AML-193 (cell line): ENCODE measurements around the gene GATD1.
"Not testable (repeated sequence)": the region's sequence is repeated elsewhere in the genome, so short reads cannot be mapped to it uniquely, and the experiment has no call there.

Experiments used
- DNase-seq, 2 experiments: peaks; one replicate each; lab custom pipeline; 2025; lab: John Stamatoyannopoulos, UW

The GATD1 gene

GRCh38 chr11:763073-763463, 14.2 kb downstream of the GATD1 start:
- no peak for DNase-seq

- DNase-seq: peak; percentile 60 to 67
Observed at GRCh38 chr11:762421-763072, 14.7 kb downstream of the GATD1 start.

GRCh38 chr11:761526-762108, 15.7 kb downstream of the GATD1 start:
- DNase-seq: no peak

GRCh38 chr11:760236-760635, 17.1 kb downstream of the GATD1 start:
- DNase-seq: no peak

- peak; percentile 88 to 92 for DNase-seq
Observed at GRCh38 chr11:749731-750130, 27.6 kb downstream of the GATD1 start.

- no peak for DNase-seq
Observed at GRCh38 chr11:748007-748359, 29.3 kb downstream of the GATD1 start.

- DNase-seq: peak; percentile 81 to 83
Observed at GRCh38 chr11:747158-748006, 29.9 kb downstream of the GATD1 start, which contains the start of gene TALDO1. TALDO1 (plus strand) TSS chr11:747464; CDS start chr11:747482, 18 bp downstream.

DNA sequence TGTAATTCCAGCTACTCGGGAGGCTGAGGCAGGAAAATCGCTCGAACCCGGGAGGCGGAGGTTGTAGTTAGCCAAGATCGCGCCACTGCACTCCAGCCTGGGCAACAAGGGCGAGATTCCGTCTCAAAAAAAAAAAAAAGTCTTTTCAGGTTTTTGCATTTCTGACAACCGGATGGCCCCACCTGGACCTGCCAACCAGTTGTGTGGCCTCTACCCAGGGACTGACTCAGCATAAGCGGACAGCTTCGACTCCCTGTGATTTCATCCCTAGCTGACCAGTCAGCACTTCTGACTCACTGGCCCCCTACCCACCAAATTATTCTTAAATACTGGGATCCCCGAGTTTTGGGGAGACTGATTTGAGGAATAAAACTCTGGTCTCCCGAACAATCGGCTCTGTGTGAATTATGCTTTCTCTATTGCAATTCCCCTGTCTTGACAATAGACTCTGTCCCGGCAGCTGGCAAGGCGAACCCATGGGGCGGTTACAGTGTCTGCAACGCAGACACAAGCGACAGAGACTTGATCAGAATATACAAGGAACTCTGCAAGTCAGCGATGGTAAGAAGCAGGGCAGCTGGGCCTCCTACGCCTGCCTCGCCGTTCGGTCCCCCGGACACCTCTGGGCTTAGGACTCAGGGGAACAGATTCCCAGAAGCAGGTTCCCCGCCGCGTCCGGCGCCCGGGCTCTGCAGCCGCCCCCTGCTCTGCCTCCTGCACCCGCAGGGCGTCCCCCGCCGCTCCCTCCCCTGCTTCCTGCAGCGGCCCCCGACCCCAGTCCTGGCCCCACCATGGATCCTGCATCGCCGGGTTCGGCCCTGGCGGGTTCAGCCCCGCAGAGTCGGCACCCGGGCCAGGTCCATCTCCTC, 30.8 kb downstream of the GATD1 start:
- DNase-seq: no peak

DNA sequence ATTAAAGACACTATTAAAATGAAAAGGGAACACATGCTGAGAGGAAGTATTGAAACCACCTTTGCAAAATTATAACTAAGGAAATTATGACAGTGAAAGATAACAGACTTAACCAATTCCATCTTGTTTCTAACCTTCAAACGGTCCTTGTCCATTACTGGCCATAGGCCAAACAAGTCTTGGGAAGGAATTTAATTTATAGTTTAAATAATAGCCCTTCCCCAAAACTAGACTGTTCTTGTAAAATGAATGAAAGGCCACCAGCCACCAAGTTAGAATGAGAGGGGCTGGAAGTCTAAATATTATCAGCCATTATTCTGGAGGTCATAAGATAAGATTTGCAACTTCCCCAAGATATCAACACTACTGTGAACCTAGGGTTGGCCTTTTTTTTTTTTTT, 31.9 kb downstream of the GATD1 start:
- DNase-seq: no peak

GRCh38 chr11:742571-743201, 34.6 kb downstream of the GATD1 start:
- DNase-seq: no peak

GRCh38 chr11:742156-742546, 35.1 kb downstream of the GATD1 start:
- no peak for DNase-seq

- peak in 1 of 2 experiments; percentile 16 for DNase-seq
Observed at GRCh38 chr11:737899-738298, 39.4 kb downstream of the GATD1 start.

DNA sequence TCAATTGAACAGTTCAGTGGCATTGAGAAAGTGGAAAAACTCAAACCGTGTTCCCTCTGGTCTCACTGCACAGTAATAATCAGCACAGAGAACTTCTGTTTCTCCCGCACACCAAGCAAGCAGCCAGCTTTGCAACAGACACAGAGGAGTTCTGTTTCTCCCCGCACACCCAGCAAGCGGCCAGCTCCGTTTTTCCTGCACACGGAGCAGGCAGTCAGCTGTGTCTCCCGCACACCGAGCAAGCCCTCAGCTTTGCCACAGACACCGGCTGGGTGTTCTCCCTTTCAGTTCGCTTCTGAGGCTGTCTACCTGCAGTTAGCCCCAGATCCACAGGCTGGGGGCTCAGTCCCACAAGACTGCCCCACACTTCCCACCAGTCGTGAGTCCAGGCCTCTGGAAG, 39.9 kb downstream of the GATD1 start:
- DNase-seq: no peak

DNA sequence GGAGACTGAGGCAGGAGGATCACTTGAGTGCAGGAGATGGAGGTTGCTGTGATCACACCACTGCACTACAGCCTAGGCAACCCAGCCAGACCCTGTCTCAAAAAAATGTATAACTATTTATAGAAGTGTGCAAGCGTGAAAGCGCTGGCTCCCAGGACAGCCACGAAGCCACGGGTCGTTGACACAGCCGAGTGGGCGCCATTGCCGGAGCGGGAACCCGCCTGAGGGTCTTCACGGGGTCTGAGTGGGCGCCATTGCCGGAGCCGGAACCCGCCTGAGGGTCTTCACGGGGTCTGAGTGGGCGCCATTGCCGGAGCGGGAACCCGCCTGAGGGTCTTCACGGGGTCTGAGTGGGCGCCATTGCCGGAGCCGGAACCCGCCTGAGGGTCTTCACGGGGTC, 42.7 kb downstream of the GATD1 start:
- not testable (repeated sequence) for DNase-seq

DNA sequence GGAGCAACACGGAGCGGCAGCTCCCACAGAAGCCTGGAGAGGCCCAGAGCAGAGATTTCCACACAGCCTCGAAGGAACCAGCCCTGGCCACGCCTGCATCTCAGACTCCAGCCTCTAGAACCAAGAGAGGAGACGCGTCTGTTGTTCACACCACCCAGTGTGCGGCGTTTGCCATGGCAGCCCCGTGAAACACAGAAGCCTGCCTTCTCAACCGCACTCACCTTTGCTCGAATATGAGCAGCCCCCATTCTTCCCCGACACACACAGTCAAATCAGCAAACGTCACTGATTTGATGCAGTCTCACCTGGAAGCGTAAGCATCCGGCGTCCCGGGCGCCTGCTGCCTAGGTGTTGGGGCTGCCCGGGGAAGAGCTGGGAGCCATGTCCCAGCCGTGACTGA, 44.2 kb downstream of the GATD1 start:
- no peak for DNase-seq

DNA sequence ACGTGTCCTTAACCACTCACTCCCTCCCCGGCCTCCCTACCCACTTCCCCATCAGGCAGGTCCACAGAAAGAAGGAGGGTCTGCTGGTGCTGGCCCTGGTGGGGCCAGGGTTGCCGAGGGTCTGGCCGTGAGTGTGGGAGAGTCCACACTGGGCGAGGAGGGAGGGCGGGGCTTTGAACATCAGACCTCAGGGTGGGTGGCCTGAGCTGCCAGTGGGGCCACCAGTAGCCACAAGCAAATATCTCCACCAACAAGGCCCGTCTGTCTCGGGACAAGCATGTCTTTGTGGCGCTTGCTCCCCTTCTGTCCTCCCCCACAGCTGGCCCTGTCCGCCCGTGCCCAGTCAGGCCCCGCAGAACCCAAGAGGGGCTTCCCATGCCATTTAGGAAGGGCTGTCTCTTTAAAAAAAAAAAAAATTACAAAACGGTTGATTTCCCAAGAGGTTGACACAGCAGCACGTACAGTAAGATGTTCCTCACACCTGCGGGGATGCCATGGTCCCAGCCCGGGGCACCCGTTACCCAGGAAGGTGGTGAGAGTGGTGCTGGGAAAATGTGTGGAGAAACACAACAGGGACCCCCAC, 47.7 kb downstream of the GATD1 start:
- no peak for DNase-seq

DNA sequence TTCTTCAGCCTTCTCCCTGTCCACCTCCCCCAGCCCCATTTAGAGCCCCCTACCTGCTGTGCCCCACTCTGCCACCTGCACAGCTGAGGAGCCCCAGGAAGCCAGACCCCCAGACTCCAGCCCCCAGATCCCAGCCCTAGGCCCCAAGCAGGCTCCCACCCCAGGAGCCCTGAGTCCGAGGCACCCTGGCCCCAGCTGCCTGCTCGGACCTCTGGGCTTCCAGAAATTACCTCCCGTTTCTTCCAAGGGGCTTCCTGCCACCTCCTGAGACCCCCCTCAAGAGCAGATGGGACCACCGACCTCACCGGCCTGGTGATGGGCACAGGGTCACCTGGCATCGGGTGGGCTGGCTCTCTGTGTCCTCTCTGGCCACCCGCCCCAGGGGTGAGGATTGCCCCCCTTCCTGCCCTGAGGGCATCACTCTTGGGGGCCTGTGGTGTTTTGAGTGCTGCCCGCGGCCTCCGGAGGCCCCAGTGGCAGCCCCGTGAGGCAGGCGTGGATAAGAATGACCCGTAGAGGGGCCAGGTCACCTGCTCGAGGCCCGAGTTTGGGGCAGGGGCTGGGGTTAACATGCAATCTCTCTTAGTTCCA, 48.3 kb downstream of the GATD1 start:
- DNase-seq: no peak

- peak; percentile 51 to 52 for DNase-seq
Observed at GRCh38 chr11:727859-728748, 49.2 kb downstream of the GATD1 start.

DNA sequence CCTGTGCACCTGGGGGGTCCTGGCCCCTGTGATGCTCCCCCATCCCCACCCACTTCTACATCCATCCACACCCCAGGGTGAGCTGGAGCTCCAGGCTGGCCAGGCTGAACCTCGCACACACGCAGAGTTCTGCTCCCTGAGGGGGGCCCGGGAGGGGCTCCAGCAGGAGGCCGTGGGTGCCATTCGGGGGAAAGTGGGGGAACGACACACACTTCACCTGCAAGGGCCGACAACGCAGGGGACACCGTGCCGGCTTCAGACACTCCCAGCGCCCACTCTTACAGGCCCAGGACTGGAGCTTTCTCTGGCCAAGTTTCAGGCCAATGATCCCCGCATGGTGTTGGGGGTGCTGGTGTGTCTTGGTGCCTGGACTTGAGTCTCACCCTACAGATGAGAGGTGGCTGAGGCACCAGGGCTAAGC, 50.0 kb downstream of the GATD1 start:
- DNase-seq: no peak
